GM13977 (cell line): Measurements from ENCODE around the gene CCNL2.
"Not testable (repeated sequence)": the region's sequence is repeated elsewhere in the genome, so short reads cannot be mapped to it uniquely, and the experiment has no call there.

Experiments used
- DNase-seq: peaks from one replicate; pipeline ENCODE4 v3.0.0; 2012; ENCODE audit warnings: low spot score
- CTCF ChIP-seq: IDR thresholded peaks from 2 replicates; pipeline ENCODE4 v1.5.1; 2012; ENCODE audit warnings: mild to moderate bottlenecking, control low read depth; ENCODE audit not compliant: insufficient read depth; ENCODE audit errors: extremely low read depth, missing control alignments
- in situ Hi-C: fragments of 300-500 bp; cut with MboI; formaldehyde crosslinking; loops from one replicate; pipeline ENCODE4 v1.12.0; 2022; ENCODE audit warnings: low sequenced_read_pairs, low pct_unique_long_range_greater_than_20kb, mixed read lengths, inconsistent platforms; ENCODE audit not compliant: unreplicated experiment

Gene CCNL2

GRCh38 chr1:1407636-1408318, 8.6 kb upstream of the CCNL2 start:
- no peak for TF ChIP-seq CTCF
- DNase-seq, result no peak
- in situ Hi-C loops, result no loop called here

GRCh38 chr1:1406821-1407635, 7.9 kb upstream of the CCNL2 start, which contains the start of gene MRPL20:
TSS of gene MRPL20 (minus strand) at chr1:1407293. CDS start at chr1:1407217, 76 bp downstream.
- DNase-seq, result peak; percentile 98
- TF ChIP-seq CTCF, result no peak

DNA sequence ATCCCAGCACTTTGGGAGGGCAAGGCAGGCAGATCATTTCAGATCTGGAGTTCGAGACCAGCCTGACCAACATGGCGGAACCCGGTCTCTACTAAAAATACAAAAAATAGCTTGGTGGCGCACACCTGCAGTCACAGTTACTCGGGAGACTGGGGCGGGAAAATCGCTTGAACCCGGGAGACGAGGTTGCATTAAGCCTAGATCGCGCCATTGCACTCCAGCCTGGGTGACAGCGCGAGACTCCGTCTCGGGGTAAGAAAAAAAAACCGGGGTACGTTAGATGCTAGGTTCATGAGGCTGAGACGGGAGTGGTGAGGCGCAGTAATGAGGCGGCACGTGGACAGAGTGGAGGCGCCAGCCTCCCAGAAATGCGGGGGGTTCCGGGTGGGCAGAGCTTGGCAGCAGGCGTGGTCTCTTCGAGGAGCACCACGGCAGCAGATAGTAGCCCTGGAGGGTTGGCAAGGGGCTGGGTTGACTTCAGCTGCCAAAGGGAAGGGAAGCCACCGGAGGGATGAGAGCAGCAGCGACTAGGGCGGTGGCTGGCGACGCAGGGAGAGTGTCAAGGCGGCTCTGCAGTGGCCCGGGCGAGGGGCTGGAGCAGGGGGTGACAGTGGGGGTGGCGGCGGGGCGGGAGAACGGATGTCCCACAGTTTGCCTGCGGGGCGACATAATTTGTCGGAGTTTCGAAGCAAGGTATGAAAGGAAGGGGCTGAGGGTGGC, 7.1 kb upstream of the CCNL2 start:
- no peak for DNase-seq
- in situ Hi-C loops, result no loop called here

More at GRCh38 chr1:1406821-1407635, 7.9 kb upstream of the CCNL2 start, which contains the start of gene MRPL20:
- in situ Hi-C loops, result no loop called here

DNA sequence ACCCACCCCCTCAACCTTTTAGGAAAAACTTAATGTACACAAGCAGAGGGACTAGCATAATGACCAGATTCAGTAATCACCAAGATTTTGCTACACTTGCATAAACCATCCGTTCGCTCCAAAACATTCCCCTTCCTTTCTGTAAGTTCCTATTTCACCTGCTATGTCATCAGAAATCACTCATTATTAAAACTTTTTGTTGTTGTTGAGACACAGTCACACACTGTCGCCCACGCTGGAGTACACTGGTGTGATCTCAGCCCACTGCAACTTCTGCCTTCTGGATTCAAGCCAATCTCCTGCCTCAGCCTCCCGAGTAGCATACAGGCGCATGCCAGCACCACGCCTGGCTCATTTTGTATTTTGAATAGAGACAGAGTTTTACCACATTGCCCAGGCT, 4.5 kb upstream of the CCNL2 start:
- in situ Hi-C loops, result no loop called here
- no peak for DNase-seq
- no peak for TF ChIP-seq CTCF

More for the DNA sequence above, 7.1 kb upstream of the CCNL2 start:
- TF ChIP-seq CTCF, result no peak

GRCh38 chr1:1402901-1403392, 3.8 kb upstream of the CCNL2 start:
- DNase-seq, in situ Hi-C loops: not testable (repeated sequence)

GRCh38 chr1:1402072-1402900, 3.2 kb upstream of the CCNL2 start:
- in situ Hi-C loops, result no loop called here
- peak; percentile 68 for TF ChIP-seq CTCF
- DNase-seq, result no peak
